Astrocyte (in vitro differentiated cells and primary cell): ENCODE data around the gene TRMT1. TPM values are rescaled to one million over a fixed set of nuclear protein-coding genes. Genes with fewer than 3 reads are reported as not detected.

ENCODE experiments used
- DNase-seq: peaks from one replicate; pipeline ENCODE4 v3.0.0-alpha.2; 2010; ENCODE audit warnings: low read depth
- FAIRE-seq: peaks from 2 replicates; lab custom pipeline; 2011; peaks lifted over from hg19 to GRCh38; lab: Jason Lieb, UNC
- H2AFZ ChIP-seq: 2 replicates; pipeline ENCODE4 v1.6.0; 2012; ENCODE audit warnings: low read depth, low read length, inconsistent platforms
- H3K27ac ChIP-seq: 2 replicates; pipeline ENCODE4 v1.5.1; 2011; ENCODE audit warnings: low read depth, low read length, inconsistent platforms
- H3K27me3 ChIP-seq: 2 replicates; pipeline ENCODE4 v1.6.0; 2011; ENCODE audit warnings: low read length, inconsistent platforms; ENCODE audit not compliant: insufficient read depth
- H3K36me3 ChIP-seq: 2 replicates; pipeline ENCODE4 v1.5.1; 2011; ENCODE audit warnings: low read length, inconsistent platforms; ENCODE audit not compliant: insufficient read depth
- H3K4me1 ChIP-seq: 2 replicates; pipeline ENCODE4 v1.5.1; 2011; ENCODE audit warnings: low read length, inconsistent platforms; ENCODE audit not compliant: insufficient read depth
- H3K4me2 ChIP-seq: 2 replicates; pipeline ENCODE4 v1.6.0; 2012; ENCODE audit warnings: low read length, inconsistent platforms
- H3K4me3 ChIP-seq: 2 replicates; pipeline ENCODE4 v1.5.1; 2011; ENCODE audit warnings: low read depth, mild to moderate bottlenecking, low read length, inconsistent platforms; ENCODE audit not compliant: insufficient read depth
- H3K79me2 ChIP-seq: 2 replicates; pipeline ENCODE4 v1.6.0; 2012; ENCODE audit warnings: mild to moderate bottlenecking, low read length, inconsistent platforms; ENCODE audit not compliant: insufficient read depth
- H3K9ac ChIP-seq: 2 replicates; pipeline ENCODE4 v1.6.0; 2012; ENCODE audit warnings: mild to moderate bottlenecking, low read length, inconsistent platforms
- H3K9me3 ChIP-seq: 2 replicates; pipeline ENCODE4 v1.5.1; 2012; ENCODE audit warnings: low read depth, mild to moderate bottlenecking, low read length, inconsistent platforms; ENCODE audit not compliant: insufficient read depth
- H4K20me1 ChIP-seq: 2 replicates; pipeline ENCODE4 v1.6.0; 2012; ENCODE audit warnings: low read length, inconsistent platforms; ENCODE audit not compliant: insufficient read depth
- H3K27ac Mint-ChIP-seq: one replicate; pipeline ENCODE4 v1.8.0; 2021; ENCODE audit warnings: mild to moderate bottlenecking, mixed read lengths; ENCODE audit not compliant: unreplicated experiment
- H3K27me3 Mint-ChIP-seq: one replicate; pipeline ENCODE4 v1.8.0; 2021; ENCODE audit warnings: low read depth, mixed read lengths; ENCODE audit not compliant: unreplicated experiment
- H3K36me3 Mint-ChIP-seq: one replicate; pipeline ENCODE4 v1.8.0; 2021; ENCODE audit warnings: low read depth, mixed read lengths; ENCODE audit not compliant: unreplicated experiment
- H3K4me1 Mint-ChIP-seq: one replicate; pipeline ENCODE4 v1.8.0; 2021; ENCODE audit warnings: low read depth, mixed read lengths; ENCODE audit not compliant: unreplicated experiment
- H3K4me3 Mint-ChIP-seq: one replicate; pipeline ENCODE4 v1.8.0; 2021; ENCODE audit warnings: mild to moderate bottlenecking, moderate library complexity, mixed read lengths; ENCODE audit not compliant: unreplicated experiment
- H3K9me3 Mint-ChIP-seq: one replicate; pipeline ENCODE4 v1.8.0; 2021; ENCODE audit warnings: mild to moderate bottlenecking, mixed read lengths; ENCODE audit not compliant: unreplicated experiment
- EZH2 ChIP-seq: IDR thresholded peaks from 2 replicates; pipeline ENCODE4 v1.6.1; 2012; ENCODE audit warnings: mild to moderate bottlenecking, low read length, inconsistent platforms; ENCODE audit not compliant: insufficient read depth
- total RNA-seq: library from RNA; stranded (reverse); gene quantifications from 2 replicates; pipeline ENCODE4 v1.2.1, GENCODE V29; 2021
- TF ChIP-seq, protein P1 (sequence below): IDR thresholded peaks from 2 replicates; pipeline ENCODE4 v1.5.1; 2011; ENCODE audit warnings: low read depth, mild to moderate bottlenecking, inconsistent platforms, low read length, moderate library complexity; ENCODE audit not compliant: insufficient read depth

Gene TRMT1
- total RNA-seq, 1 donor from 2014 or later = 43.3 TPM

- H3K9ac ChIP-seq = no peak overlapping the region
- no peak for FAIRE-seq
- no peaks in the 10 kb centered on the region for H3K9me3 Mint-ChIP-seq
- no peak overlapping the region for H3K4me3 Mint-ChIP-seq
- no peaks in the 10 kb centered on the region for H3K4me1 Mint-ChIP-seq
- no peak overlapping the region for H3K4me2 ChIP-seq
- TF ChIP-seq, protein P1, sequence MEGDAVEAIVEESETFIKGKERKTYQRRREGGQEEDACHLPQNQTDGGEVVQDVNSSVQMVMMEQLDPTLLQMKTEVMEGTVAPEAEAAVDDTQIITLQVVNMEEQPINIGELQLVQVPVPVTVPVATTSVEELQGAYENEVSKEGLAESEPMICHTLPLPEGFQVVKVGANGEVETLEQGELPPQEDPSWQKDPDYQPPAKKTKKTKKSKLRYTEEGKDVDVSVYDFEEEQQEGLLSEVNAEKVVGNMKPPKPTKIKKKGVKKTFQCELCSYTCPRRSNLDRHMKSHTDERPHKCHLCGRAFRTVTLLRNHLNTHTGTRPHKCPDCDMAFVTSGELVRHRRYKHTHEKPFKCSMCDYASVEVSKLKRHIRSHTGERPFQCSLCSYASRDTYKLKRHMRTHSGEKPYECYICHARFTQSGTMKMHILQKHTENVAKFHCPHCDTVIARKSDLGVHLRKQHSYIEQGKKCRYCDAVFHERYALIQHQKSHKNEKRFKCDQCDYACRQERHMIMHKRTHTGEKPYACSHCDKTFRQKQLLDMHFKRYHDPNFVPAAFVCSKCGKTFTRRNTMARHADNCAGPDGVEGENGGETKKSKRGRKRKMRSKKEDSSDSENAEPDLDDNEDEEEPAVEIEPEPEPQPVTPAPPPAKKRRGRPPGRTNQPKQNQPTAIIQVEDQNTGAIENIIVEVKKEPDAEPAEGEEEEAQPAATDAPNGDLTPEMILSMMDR = no peak
- no peak for TF ChIP-seq EZH2
- H3K79me2 ChIP-seq = peaks cover 57% of the 10 kb centered on the region
- H3K36me3 ChIP-seq = peaks cover 2% of the 10 kb centered on the region
- H3K36me3 Mint-ChIP-seq = peaks cover 17% of the 10 kb centered on the region
- H3K27me3 ChIP-seq = no peaks in the 10 kb centered on the region
- no peak for DNase-seq
- H3K4me3 ChIP-seq = no peak overlapping the region
- H4K20me1 ChIP-seq = peaks cover 79% of the 10 kb centered on the region
- no peak overlapping the region for H2AFZ ChIP-seq
- H3K4me1 ChIP-seq = peaks cover 12% of the 10 kb centered on the region
- H3K27ac Mint-ChIP-seq = no peak overlapping the region
- H3K27ac ChIP-seq = no peak overlapping the region
- peaks cover 88% of the 10 kb centered on the region for H3K27me3 Mint-ChIP-seq
- H3K9me3 ChIP-seq = no peaks in the 10 kb centered on the region
These were observed 44.9 kb downstream of the TRMT1 start for GRCh38 chr19:13071444-13072187.

- Histone ChIP-seq H3K4me3 (no peak overlapping the region), H3K9me3 (no peaks in the 10 kb centered on the region), H3K36me3 (peaks cover 2% of the 10 kb centered on the region), H3K9ac (no peak overlapping the region), H3K4me1 (peaks cover 12% of the 10 kb centered on the region), H4K20me1 (peaks cover 83% of the 10 kb centered on the region), H3K27ac (no peak overlapping the region), H3K4me2 (no peak overlapping the region), H2AFZ (no peak overlapping the region), H3K79me2 (peaks cover 68% of the 10 kb centered on the region), H3K27me3 (no peaks in the 10 kb centered on the region)
- no peak for TF ChIP-seq EZH2
- TF ChIP-seq, protein P1 = no peak
- no peaks in the 10 kb centered on the region for H3K4me1 Mint-ChIP-seq
- no peaks in the 10 kb centered on the region for H3K9me3 Mint-ChIP-seq
- H3K27ac Mint-ChIP-seq = no peak overlapping the region
- no peak overlapping the region for H3K4me3 Mint-ChIP-seq
- no peak for FAIRE-seq
- H3K36me3 Mint-ChIP-seq = peaks cover 13% of the 10 kb centered on the region
- no peak for DNase-seq
- peaks cover 89% of the 10 kb centered on the region for H3K27me3 Mint-ChIP-seq
These were observed 46.0 kb downstream of the TRMT1 start for GRCh38 chr19:13070425-13071140.
